Choroid plexus epithelial cell (primary cell): ENCODE data around the gene IL17RD.

Experiments used
- DNase-seq: peaks from one replicate; pipeline ENCODE4 v3.0.0-alpha.2; 2010; ENCODE audit warnings: low read depth
- H3K4me3 ChIP-seq: 2 replicates; pipeline ENCODE4 v1.5.1; 2011; ENCODE audit warnings: low read depth, mild to moderate bottlenecking, control low read depth, low read length, moderate library complexity
- TF ChIP-seq, protein P1 (sequence below): conservative IDR thresholded peaks from 2 replicates; pipeline ENCODE4 v1.5.1; 2011; ENCODE audit warnings: low read depth, mild to moderate bottlenecking, control low read depth, inconsistent platforms, low read length, moderate library complexity

The IL17RD gene

DNA sequence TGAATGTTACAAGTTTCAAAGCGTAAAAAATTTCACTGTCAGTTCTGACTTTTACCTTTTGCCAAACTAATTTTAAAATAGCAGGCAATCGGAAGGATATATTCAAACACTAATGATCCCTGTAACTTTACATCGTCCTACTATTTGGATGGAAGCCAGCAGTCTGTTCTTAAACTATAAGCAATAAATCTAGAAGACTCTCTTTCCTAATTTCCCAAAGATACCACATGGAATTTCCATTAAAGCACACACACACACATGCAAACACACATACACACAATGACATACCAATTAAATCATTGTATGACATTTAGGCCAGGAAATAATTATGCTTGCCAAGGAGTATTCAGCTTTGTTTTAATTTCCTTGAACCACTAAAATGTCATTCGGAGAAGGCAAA is 32.0 kb downstream of the IL17RD start:
- no peak for DNase-seq
- no peak overlapping the region for H3K4me3 ChIP-seq
- TF ChIP-seq, protein P1, sequence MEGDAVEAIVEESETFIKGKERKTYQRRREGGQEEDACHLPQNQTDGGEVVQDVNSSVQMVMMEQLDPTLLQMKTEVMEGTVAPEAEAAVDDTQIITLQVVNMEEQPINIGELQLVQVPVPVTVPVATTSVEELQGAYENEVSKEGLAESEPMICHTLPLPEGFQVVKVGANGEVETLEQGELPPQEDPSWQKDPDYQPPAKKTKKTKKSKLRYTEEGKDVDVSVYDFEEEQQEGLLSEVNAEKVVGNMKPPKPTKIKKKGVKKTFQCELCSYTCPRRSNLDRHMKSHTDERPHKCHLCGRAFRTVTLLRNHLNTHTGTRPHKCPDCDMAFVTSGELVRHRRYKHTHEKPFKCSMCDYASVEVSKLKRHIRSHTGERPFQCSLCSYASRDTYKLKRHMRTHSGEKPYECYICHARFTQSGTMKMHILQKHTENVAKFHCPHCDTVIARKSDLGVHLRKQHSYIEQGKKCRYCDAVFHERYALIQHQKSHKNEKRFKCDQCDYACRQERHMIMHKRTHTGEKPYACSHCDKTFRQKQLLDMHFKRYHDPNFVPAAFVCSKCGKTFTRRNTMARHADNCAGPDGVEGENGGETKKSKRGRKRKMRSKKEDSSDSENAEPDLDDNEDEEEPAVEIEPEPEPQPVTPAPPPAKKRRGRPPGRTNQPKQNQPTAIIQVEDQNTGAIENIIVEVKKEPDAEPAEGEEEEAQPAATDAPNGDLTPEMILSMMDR = no peak

DNA sequence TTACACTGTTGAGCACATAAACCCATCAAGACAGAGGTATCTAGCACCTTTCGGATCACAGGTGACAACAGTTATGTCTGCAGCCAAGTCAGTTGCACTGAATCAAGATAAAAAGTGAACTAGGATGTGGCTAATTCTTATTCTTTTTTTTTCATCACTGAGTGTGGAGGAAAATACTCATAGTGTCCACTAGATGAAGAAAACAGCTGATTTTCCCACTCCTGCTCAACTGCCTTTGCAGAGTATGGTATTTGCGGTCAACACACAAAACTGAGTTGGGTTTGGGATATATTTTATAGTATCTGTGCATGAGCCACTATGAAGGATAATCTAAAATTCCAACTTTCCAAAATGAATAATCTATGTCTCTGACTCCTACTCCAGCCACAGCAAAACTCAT is 32.5 kb downstream of the IL17RD start:
- DNase-seq = no peak
- H3K4me3 ChIP-seq = no peak overlapping the region
- TF ChIP-seq, protein P1 = peak; percentile 42

DNA sequence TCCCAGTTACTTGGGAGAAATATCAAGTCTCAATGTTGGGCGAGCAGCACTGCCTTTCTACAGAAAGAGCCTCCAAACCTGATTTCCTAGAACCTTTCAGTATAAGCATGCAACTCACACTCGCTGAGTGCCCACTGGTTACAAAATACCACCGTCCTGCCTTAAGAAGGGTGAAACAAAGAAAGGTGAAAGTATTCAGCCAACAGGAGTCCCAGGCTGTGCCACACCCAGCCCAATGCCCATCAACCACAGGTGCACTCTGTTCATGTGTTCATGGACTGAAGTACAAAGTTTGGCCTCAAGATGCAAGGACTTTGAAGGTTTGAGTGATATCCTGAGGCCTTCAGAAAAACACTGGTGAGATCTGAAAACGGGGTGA is 34.0 kb downstream of the IL17RD start:
- no peak for DNase-seq
- TF ChIP-seq, protein P1 = no peak
- H3K4me3 ChIP-seq = no peak overlapping the region

DNA sequence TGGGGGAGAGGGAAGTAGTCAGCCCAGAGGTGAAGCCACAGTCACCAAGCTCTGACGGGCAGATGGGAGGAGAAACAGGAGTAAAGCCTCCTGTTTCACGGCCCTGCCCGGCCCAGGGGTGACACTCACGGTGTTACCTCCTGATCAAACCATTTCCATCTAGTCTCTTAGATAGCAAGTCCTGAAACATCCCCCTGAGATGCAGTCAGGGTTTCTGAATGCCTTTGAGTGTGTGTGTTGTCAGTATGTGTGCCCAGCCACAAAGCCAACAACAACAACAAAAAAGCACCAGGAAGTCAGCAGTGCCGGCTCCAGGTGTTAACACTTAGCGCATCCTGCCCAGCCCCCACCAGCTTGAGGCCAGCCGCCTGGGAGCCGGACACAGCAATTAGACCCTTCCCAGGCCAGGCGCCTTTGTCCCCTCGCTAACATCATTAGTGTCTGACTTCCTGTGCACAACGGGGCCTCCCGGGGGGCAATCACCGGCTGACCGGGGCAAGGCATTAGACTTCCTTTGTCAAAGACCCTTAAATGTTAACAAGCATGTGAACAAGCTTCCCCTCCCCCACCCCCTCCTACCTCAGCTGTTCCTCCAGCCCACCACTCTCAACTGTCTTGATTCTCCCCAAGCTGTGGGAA is 34.5 kb downstream of the IL17RD start:
- TF ChIP-seq, protein P1 = no peak
- peak; percentile 39 for DNase-seq
- no peak overlapping the region for H3K4me3 ChIP-seq

DNA sequence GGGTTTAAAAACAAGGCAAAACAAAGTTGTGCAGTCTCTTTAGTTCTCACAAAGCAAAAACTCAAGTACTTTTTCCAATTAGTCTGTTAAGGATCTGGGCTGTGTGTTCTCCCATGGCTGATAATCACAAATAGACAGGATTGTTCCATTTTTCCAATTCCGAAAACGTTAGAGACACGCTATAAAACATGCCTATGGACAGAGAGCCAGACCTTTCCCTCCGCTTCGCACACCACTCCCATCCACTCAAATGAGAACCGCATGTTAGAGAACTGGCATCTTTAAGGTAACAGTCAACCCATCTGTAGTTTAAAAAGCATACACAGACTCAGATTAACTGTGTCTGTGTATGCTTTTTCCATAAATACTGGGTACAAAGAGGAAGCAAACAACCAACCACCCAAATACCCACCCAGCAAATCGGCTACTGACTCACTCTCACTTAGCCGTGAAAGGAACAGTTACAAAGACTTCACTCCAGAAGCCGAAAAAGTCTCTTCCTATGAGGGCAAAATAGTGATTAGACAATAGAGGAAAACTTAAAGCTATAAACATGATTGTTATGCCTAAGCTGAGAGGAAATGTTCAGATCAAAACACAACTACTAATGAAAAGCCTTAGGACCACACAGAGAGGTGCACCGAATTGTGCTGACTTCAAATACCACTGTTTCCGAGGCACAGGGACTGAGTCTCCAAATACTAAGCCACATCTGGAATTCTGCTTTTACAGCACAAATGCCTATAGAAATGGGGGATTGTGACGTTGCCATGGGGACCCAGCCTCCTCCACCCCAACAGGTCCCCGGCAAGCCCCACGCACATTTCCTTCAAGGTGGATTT is 36.1 kb downstream of the IL17RD start:
- no peak overlapping the region for H3K4me3 ChIP-seq
- TF ChIP-seq, protein P1 = no peak
- no peak for DNase-seq

DNA sequence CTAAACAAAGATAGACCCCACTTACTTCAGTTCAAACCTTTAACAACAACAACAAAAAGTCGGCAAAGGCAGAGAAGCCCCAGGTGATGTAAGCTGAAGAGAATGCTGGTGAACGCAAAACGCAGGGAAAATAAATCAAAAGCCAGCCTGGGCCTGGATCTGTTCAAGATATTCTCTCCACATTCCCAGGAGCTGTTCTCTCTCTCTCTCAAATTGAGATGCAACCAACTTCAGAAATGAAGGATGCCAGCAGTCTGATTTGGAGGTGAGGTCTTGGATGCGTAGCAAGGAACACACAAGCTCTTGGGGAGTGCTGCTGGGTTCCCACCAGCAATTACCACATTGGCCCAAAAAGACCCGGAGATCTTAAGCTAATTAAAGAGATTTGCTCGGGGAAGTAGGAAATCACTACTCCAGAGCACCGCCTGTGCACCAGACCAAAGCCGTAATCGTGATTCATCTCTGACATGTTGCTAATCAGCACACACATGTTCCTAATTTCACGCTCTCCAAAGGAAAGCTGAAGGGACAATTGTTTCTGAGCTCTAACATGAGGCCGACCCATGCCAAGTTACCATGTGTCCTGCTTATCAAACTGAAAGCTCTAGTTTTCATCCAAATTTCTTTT is 37.1 kb downstream of the IL17RD start:
- no peak overlapping the region for H3K4me3 ChIP-seq
- TF ChIP-seq, protein P1 = no peak
- peak; percentile 11 for DNase-seq
